HG02610 (cell line): ENCODE data around the gene DDX55.
A peak's percentile ranks its signal among the peaks of the same experiment; 100 is the strongest.
"Not testable (repeated sequence)": the region's sequence is repeated elsewhere in the genome, so short reads cannot be mapped to it uniquely, and the experiment has no call there.

Source experiments
- ATAC-seq: cut with Tn5 transposase; IDR thresholded peaks from one replicate; pipeline ENCODE4 v1.9.1; 2021; ENCODE audit warnings: mild to moderate bottlenecking, moderate library complexity; ENCODE audit not compliant: unreplicated experiment

Gene DDX55

DNA sequence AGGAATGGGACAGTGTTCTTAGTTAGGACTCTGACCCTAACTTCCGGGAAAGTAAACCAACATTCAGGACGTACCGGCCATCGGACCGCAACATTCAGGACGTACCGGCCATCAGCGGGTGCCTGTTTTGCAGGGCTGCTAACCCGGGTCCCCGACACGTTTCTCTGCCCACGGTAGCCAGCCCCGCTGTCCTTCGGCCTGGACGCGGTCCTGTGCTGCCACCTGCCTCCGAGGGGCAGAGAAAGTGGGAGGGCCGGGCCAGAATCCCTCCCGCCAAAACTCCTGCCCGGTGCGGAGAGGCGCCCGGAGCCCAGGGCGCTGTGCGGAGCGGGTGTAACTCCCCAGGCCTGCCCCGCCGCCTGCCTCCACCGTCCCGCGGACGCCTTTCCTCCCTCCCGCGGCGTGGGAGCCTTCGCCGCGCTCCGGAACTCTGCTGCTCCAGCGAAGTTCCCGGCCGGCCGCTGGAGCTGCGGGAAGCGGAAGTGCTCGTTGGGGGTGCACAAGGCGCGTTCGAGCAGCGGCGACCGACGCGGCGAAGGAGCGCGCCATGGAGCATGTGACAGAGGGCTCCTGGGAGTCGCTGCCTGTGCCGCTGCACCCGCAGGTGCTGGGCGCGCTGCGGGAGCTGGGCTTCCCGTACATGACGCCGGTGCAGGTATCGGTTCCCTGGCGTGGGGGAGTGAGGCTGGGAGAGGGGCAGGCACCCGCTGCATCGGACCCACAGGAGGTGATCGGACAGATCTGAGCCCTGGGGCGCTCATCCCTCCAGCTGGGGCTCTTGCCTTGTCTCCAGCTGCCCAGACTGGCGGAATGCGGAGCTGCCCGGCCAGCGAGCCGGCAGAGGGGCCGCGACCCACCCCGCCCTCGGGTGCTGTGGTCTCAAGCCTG, at the start of gene DDX55:
TSS of gene DDX55 (plus strand) at position 498 of the 888 bp plus-strand sequence. CDS start at position 548, 50 bp downstream.
- peak; percentile 92 for ATAC-seq

DNA sequence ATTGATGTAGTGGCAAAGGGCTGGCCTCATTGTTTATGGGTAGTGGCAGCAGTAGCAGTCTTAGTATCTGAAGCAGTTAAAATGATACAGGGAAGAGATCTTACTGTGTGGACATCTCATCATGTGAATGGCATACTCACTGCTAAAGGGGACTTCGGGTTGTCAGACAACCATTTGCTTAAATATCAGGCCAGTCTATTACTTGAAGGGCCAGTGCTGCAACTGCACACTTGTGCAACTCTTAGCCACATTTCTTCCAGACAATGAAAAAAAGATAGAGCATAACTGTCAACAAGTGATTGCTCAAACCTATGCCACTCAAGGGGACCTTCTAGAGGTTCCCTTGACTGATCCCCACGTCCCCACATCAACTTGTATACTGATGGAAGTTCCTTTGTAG, 47.8 kb upstream of the DDX55 start:
- not testable (repeated sequence) for ATAC-seq

GRCh38 chr12:123554843-123555242, 47.1 kb upstream of the DDX55 start:
- ATAC-seq: not testable (repeated sequence)

- not testable (repeated sequence) for ATAC-seq
Measured at GRCh38 chr12:123558487-123558886, 43.4 kb upstream of the DDX55 start.

DNA sequence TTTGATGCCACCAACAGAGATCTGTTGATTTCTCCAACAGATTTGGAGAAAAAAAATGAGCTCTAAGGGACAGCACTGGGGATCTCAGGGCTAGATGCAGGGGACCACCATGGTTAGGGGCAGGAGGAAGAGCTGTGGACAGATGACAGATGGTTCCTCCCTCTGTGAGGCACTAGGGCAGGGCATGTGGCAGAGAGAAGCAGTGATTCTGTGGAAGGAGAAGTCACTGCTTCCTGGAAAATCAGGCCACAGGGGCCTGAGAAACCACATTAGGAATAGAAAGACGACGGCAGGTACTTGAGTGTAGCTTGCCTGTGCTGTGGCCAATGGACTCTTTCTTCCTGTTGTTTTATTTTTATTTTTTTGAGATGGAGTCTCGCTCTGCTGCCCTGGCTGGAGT, 42.4 kb upstream of the DDX55 start:
- ATAC-seq: no peak

DNA sequence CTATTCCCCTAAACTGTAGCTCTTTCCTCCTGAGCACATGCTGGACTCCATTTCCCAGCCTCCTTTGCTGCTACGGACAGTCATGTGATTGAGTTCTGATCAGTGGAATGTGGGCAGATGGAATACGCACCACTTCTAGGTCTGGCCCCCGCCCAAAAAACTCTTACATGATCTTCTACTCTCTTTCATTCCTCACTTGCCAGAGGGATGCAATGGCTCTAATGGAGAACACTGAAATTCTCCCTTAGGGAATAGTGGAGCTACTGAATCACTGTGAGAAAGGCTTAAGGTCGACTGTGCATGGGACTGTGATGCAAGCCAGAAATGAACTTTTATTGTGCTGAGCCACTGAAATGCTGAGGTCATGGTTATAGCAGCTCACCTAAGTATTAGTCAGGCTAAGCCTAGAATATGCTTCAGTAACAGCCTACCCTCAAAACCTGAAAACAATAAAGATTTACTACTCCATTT, 30.5 kb upstream of the DDX55 start:
- ATAC-seq: no peak

DNA sequence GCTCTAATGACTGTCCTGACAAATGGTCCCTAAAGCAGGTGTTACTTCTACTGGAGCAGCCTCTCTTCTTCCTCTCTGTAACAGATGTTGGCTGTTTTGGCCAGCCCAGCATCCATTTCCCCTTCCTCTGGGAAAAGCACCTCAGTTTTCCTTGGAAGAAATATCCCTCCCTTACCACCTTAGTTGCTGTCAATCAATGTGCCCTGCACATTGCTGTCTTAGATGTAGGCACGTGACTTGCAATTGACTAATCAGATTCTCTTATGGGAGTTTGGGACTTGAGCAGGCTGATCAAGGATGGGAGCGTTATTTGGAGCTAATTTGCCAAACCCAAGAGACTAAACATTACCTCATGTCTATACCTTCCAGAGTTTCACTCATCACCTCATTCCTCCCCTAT, 29.5 kb upstream of the DDX55 start:
- ATAC-seq: no peak

DNA sequence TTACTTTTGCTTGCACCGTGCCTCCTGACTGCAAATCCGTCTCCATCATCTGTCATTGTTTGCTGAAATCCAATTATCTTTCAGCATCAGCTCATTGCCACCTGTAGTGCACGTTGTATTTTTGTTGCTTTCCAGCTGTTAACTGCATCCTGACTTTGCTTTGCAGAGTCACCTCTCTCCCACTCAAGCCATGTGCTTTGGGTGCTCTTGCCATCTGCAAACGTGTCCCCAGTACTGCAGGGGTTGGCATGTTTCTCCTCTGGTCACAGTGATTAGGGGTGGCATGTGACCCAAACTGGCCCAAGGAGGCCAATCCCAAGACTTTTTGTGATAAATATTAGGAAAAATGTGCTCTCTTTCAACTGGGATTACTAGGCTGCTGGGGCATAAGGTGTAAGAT, 28.0 kb upstream of the DDX55 start:
- no peak for ATAC-seq

DNA sequence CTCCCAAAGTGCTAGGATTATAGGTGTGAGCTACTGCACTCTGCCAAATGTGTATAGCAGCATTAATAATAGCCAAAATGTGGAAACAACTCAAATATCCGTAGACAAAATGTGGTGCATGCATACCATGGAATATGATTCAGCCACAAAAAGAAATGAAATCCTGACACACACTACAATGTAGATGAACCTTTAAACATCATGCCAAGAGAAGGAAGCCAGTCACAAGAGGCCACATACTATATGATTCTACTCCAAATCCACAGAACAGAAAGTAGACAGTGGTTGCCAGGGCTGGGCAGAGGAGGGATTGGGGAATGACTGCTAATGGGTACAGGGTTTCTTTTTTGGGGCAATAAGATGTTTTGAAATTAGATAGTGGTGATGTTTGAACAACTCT, 25.3 kb upstream of the DDX55 start:
- no peak for ATAC-seq

- ATAC-seq: no peak
Measured at GRCh38 chr12:123578243-123578642, 23.7 kb upstream of the DDX55 start.

GRCh38 chr12:123578829-123579228, 23.1 kb upstream of the DDX55 start:
- ATAC-seq: not testable (repeated sequence)

- ATAC-seq: no peak
Measured at GRCh38 chr12:123580772-123581171, 21.1 kb upstream of the DDX55 start.

- ATAC-seq: no peak
Measured at GRCh38 chr12:123591702-123592481, 10.0 kb upstream of the DDX55 start.

DNA sequence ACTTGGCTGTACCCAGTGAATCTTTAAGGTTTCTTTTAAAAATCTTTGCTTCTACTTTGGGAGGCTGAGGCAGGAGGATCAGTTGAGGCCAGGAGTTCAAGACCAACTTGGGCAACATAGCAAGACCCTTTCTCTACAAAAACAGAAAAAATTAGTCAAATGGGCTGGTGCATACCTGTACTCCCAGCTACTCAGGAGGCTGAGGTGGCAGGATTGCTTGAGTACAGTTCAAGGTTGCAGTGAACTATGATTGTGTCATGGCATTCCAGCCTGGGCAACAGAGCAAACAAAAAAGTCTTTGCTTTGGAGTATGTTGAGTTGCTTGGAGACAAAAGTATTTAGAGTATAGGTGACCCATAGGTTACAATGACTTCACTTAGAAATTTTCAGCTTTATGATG, 6.2 kb upstream of the DDX55 start:
- no peak for ATAC-seq

- ATAC-seq: no peak
Measured at GRCh38 chr12:123597100-123597499, 4.8 kb upstream of the DDX55 start.

- ATAC-seq: no peak
Measured at GRCh38 chr12:123598522-123598921, 3.4 kb upstream of the DDX55 start.

DNA sequence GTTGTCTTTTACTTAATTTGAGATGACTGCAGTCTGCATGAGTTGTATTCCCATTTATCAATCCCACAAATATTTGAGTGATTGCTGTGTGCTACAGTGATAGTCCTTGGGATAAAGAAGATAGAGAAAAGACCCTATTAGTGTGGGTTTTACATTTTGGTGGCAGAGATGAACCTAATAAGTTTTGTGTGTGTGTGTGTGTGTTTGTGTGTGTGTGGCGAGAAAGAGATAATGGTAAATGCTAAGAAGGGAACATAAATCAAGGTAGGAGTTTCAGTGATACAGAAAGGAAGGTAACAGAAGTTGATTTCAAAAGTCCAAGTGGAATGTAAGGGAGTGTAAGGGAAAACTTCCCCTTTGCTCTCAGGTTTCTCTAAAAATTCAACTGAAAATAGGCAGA, 2.6 kb upstream of the DDX55 start:
- ATAC-seq: no peak

DNA sequence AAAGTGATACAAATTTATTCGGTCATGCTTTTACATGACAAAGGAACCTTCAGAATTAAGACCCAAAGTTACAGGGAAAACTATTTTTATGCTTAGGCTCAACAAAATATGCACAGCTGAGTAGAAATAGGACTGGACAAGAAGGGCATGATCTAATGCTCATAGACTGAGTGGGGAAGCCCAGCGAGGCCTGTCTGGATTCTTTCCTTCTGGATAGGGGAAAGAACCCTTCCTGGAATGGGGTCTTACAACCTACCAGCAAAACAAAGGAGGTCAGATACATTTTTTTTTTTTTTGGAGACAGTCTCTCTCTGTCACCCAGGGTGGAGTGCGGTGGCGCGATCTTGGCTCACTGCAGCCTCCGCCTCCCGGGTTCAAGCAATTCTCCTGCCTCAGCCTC, 2.2 kb upstream of the DDX55 start:
- ATAC-seq: no peak

DNA sequence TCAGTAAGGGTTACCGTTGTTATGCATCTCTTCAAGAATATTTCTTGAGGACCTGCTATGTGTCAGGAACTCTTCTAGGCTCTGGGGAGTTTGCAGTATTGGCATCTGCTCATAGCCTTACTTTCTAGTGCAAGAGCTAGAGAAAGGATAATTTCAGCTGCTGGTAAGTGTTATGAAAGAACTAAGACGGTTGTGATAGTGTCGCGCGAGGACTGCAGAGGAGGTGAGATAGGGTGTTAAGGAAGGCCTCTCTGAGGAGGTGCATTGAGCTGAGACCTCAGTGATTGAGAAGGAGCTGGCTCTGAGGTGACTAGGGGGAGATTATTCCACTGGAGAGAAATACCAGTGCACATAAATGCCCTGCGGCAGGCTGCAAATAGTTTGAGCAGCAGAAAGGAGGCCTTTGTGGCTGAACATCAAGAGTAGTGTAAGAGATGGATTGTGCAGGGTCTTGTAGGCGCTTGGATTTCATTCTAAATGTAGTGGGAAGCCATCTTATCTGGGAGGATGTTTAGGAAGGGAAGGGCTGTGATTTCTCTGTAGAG, 824 bp downstream of the DDX55 start:
- no peak for ATAC-seq

DNA sequence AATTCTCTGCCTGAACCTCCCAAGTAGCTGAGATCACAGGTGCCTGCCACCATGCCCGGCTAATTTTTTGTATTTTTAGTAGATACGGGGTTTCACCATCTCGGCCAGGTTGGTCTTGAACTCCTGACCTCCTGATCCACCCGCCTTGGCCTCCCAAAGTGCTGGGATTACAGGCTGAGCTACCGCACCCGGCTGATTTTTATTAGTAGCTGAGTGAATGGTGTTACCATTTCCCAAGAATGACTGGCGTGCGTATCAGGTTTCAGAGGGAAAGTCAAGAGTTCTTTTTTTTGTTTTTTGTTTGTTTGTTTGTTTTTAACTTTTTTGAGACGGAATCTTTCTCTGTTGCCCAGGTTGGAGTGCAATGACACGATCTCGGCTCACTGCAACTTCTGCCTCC, 1.6 kb downstream of the DDX55 start:
- not testable (repeated sequence) for ATAC-seq

DNA sequence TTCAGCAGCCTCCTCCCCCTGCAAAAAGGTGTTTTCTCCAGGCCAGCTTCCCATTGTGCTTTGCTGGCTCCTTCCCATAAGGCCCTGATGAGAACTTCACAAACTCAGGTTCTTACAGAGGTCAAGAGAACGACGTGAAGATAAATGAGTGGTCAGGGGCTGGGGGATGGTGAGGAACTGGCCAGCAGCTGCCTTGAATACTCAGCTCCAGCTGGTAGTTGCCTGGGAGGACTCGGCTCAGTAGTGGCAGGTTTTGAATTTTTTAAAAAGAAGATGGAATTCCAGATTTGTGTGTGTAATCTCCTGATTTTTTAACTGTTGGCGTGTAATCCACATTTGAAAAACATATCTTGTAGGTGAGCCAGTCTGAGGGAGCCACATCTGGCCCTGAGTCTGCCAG, 5.9 kb downstream of the DDX55 start:
- no peak for ATAC-seq

DNA sequence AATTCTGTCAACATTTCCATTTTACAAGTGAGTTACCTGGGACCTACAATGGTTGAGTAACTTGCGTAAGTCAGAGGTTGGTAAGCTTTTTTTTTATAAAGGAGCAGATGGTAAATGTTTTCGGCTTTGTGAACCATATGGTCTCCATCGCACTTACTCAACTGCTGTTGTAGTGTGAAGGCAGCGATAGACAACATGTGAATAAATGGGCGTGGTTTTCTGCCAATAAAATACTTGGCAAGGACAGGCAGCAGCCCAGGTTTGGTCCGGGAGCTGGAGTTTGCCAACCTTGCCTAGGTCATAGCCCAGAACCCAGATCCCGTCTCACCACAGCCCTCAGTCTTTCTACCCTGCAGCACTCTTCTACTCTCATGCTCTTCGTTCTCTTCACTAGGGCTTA, 6.3 kb downstream of the DDX55 start:
- ATAC-seq: no peak
